WTC11 (cell line): ENCODE measurements around the gene ZNF366.

Source experiments
- ATF1 ChIP-seq: sonication (generic); formaldehyde crosslinking; IDR thresholded peaks from 2 replicates; pipeline ENCODE4 v1.8.1; 2023; ENCODE audit warnings: mild to moderate bottlenecking, moderate library complexity, missing genetic modification reagents
- CREM ChIP-seq: sonication (generic); formaldehyde crosslinking; IDR thresholded peaks from 2 replicates; pipeline ENCODE4 v1.8.1; 2022; ENCODE audit warnings: mild to moderate bottlenecking, missing genetic modification reagents, moderate library complexity
- TEAD1 ChIP-seq: sonication (generic); formaldehyde crosslinking; IDR thresholded peaks from 2 replicates; pipeline ENCODE4 v1.8.0; 2022; ENCODE audit warnings: mild to moderate bottlenecking, missing genetic modification reagents
- ZNF121 ChIP-seq: sonication (generic); formaldehyde crosslinking; IDR thresholded peaks from 2 replicates; pipeline ENCODE4 v1.8.0; 2023; ENCODE audit warnings: missing genetic modification reagents
- TF ChIP-seq, protein P1 (sequence below): sonication (generic); formaldehyde crosslinking; IDR thresholded peaks from 2 replicates; pipeline ENCODE4 v1.8.1; 2022; ENCODE audit warnings: low read depth, mild to moderate bottlenecking, moderate library complexity, missing genetic modification reagents, borderline replicate concordance
- TF ChIP-seq, protein P2 (sequence below): fragments of 200-600 bp; IDR thresholded peaks from 2 replicates; pipeline ENCODE4 v1.8.0; 2022; ENCODE audit warnings: antibody characterized with exemption
- TF ChIP-seq, protein P3 (sequence below): sonication (generic); formaldehyde crosslinking; conservative IDR thresholded peaks from 2 replicates; pipeline ENCODE4 v1.8.1; 2022; ENCODE audit warnings: mild to moderate bottlenecking, missing genetic modification reagents

DNA sequence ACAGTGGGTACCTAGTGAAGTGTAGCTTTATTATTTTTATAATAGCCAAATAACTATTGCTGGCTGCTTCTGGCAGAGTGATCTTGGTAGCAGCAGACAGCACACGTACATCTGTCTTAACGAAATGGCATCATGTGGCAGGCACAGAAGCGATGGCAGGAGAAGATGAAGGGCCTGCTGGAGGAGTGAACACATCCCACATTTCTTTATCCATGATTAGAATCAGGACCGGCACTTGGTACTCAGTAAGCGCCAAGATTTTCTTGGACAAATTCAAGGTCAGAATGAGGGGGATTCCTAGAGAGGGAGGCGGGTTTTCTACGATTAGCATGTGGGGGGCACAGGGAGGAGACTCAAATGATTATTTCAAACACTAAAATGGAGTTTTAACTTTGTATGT lies 23.0 kb upstream of the ZNF366 start:
- no peak for TF ChIP-seq ZNF121 (CRISPR knock-in tag)
- TF ChIP-seq, protein P1, sequence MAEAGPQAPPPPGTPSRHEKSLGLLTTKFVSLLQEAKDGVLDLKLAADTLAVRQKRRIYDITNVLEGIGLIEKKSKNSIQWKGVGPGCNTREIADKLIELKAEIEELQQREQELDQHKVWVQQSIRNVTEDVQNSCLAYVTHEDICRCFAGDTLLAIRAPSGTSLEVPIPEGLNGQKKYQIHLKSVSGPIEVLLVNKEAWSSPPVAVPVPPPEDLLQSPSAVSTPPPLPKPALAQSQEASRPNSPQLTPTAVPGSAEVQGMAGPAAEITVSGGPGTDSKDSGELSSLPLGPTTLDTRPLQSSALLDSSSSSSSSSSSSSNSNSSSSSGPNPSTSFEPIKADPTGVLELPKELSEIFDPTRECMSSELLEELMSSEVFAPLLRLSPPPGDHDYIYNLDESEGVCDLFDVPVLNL (CRISPR knock-in tag), result no peak
- TF ChIP-seq, protein P2, sequence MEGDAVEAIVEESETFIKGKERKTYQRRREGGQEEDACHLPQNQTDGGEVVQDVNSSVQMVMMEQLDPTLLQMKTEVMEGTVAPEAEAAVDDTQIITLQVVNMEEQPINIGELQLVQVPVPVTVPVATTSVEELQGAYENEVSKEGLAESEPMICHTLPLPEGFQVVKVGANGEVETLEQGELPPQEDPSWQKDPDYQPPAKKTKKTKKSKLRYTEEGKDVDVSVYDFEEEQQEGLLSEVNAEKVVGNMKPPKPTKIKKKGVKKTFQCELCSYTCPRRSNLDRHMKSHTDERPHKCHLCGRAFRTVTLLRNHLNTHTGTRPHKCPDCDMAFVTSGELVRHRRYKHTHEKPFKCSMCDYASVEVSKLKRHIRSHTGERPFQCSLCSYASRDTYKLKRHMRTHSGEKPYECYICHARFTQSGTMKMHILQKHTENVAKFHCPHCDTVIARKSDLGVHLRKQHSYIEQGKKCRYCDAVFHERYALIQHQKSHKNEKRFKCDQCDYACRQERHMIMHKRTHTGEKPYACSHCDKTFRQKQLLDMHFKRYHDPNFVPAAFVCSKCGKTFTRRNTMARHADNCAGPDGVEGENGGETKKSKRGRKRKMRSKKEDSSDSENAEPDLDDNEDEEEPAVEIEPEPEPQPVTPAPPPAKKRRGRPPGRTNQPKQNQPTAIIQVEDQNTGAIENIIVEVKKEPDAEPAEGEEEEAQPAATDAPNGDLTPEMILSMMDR, result no peak
- TF ChIP-seq, protein P3, sequence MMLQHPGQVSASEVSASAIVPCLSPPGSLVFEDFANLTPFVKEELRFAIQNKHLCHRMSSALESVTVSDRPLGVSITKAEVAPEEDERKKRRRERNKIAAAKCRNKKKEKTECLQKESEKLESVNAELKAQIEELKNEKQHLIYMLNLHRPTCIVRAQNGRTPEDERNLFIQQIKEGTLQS (CRISPR knock-in tag), result no peak
- TF ChIP-seq ATF1 (CRISPR knock-in tag), result no peak
- TF ChIP-seq CREM (CRISPR knock-in tag), result no peak
- no peak for TF ChIP-seq TEAD1 (CRISPR knock-in tag)
